GM21786 (cell line): ENCODE results near the gene MED1.
"Not testable (repeated sequence)": the region's sequence is repeated elsewhere in the genome, so short reads cannot be mapped to it uniquely, and the experiment has no call there.

Experiments used
- ATAC-seq: cut with Tn5 transposase; IDR thresholded peaks from one replicate; pipeline ENCODE4 v1.9.1; 2021; ENCODE audit not compliant: unreplicated experiment

Gene MED1

GRCh38 chr17:39450847-39451581, at the start of gene MED1:
Gene MED1 (minus strand): TSS chr17:39451263. CDS start chr17:39451062, 201 bp downstream.
- peak; percentile 85 for ATAC-seq

DNA sequence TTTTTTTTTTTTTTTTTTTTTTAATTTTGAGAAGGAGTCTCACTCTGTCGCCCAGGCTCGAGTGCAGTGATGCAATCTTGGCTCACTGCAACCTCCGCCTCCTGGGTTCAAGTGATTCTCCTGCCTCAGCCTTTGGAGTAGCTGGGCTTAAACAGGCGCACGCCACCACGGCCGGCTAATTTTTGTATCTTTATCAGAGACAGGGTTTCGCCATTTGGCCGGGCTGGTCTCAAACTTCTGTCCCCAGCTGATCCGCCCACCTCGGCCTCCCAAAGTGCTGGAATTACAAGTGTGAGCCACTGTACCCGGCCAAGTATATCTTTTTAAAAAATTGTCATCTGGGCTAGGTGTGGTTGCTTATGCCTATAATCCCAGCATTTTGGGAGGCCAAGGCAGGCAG, 45.9 kb upstream of the MED1 start:
- ATAC-seq: not testable (repeated sequence)

GRCh38 chr17:39487946-39488345, 36.9 kb upstream of the MED1 start:
- ATAC-seq: no peak

DNA sequence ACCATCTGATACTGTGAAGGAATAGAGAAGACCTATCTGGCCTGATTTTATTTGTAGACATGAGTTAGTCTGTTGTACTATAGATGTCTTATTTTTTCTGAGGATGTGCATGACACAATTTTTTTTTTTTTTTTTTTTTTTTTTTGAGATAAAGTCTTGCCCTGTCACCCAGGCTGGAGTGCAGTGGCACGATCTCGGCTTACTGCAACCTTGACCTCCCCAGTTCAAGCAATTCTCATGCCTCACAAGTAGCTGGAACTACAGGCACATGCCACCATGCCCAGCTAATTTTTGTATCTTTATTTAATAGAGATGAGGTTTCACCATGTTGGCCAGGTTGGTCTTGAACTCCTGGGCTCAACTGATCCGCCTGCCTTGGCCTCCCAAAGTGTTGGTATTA, 36.4 kb upstream of the MED1 start:
- not testable (repeated sequence) for ATAC-seq

GRCh38 chr17:39486242-39486641, 35.2 kb upstream of the MED1 start:
- ATAC-seq: no peak

GRCh38 chr17:39485555-39485954, 34.5 kb upstream of the MED1 start:
- ATAC-seq: no peak

GRCh38 chr17:39484178-39484577, 33.1 kb upstream of the MED1 start:
- no peak for ATAC-seq

GRCh38 chr17:39483506-39483905, 32.4 kb upstream of the MED1 start:
- no peak for ATAC-seq

DNA sequence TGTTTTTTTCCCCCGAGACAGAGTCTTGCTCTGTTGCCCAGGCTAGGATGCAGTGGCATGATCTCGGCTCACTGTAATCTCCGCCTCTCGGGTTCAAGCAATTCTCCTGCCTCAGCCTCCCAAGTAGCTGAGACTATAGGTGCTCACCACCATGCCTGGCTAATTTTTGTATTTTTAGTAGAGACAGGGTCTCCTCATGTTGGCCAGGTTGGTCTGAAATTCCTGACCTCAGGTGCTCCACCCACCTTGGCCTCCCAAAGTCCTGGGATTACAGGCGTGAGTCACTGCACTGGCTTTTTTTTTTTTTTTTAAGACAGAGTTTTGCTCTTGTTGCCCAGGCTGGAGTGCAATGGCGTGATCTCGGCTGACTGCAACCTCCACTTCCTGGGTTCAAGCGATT, 28.6 kb upstream of the MED1 start:
- not testable (repeated sequence) for ATAC-seq

- no peak for ATAC-seq
These were observed 22.2 kb upstream of the MED1 start for GRCh38 chr17:39473310-39473709.

GRCh38 chr17:39468610-39469009, 17.5 kb upstream of the MED1 start:
- not testable (repeated sequence) for ATAC-seq

GRCh38 chr17:39464639-39465181, 13.6 kb upstream of the MED1 start:
- ATAC-seq: not testable (repeated sequence)

GRCh38 chr17:39462631-39463375, 11.7 kb upstream of the MED1 start:
- no peak for ATAC-seq

DNA sequence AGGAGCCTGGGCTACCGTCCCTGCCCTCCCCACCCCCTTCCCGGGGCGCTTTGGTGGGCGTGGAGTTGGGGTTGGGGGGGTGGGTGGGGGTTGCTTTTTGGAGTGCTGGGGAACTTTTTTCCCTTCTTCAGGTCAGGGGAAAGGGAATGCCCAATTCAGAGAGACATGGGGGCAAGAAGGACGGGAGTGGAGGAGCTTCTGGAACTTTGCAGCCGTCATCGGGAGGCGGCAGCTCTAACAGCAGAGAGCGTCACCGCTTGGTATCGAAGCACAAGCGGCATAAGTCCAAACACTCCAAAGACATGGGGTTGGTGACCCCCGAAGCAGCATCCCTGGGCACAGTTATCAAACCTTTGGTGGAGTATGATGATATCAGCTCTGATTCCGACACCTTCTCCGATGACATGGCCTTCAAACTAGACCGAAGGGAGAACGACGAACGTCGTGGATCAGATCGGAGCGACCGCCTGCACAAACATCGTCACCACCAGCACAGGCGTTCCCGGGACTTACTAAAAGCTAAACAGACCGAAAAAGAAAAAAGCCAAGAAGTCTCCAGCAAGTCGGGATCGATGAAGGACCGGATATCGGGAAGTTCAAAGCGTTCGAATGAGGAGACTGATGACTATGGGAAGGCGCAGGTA, 11.0 kb upstream of the MED1 start:
- ATAC-seq: no peak

DNA sequence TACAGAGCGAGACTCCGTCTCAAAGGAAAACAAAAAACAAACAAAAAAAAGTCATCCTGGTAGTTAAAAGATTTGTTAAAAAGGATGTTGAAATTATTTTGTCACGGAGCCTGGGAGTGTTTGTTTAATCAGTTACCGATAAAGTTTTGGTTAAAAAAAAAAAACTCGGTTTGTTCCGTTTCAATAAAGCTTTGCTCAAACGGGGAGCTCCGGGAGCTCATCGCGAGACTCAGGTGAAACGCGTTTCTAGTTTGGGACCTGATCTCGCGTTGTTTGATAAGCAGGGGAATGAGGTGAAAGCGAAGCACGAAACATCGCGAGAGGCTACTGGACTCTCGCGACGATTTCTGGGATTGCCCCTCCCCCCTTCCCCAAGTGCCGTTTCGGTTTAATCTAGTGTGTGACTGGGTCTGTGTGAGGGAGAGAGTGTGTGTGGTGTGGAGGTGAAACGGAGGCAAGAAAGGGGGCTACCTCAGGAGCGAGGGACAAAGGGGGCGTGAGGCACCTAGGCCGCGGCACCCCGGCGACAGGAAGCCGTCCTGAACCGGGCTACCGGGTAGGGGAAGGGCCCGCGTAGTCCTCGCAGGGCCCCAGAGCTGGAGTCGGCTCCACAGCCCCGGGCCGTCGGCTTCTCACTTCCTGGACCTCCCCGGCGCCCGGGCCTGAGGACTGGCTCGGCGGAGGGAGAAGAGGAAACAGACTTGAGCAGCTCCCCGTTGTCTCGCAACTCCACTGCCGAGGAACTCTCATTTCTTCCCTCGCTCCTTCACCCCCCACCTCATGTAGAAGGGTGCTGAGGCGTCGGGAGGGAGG, 10.3 kb upstream of the MED1 start, which contains the start of gene CDK12:
Gene CDK12, plus strand, starts transcription at position 374 of the 813 bp plus-strand sequence. CDS start 586 bp downstream, outside the sequence.
- peak; percentile 72 for ATAC-seq

DNA sequence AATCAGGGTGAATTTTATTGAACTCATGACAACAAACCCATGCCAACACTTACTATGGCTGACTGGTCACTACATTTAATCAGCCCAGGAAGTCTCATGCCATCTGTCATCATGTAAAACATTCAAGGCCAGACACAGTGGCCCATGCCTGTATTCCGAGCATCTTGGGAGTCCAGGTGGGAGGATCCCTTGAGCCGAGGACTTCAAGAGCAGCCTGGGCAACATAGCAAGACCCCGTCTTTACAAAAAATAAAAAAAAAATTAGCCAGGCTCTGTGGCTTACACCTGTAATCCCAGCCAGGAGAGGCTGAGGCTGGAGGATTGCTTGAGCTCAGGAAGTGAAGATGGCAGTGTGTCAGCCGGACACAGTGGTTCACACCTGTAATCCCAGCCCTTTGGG, 4.9 kb upstream of the MED1 start:
- ATAC-seq: no peak

- ATAC-seq: no peak
These were observed 1.0 kb downstream of the MED1 start for GRCh38 chr17:39450051-39450450.

DNA sequence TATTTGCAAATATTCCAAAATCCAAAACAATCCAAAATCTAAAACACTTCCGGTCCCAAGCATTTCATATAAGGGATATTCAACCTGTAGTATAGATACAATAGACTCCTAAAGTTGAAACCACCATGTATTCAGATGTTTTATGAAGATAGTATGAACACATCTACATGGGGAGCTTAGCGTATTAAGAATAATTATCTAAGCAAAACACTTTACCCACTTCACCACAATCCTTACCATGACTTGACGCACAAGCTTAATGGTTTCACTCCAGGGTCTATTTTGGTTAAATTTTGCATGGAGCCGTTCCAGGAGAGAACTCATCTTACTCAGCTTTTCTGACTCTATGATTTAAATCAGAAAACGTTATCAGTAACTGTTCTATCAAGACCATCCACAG, 3.5 kb downstream of the MED1 start:
- ATAC-seq: no peak

- ATAC-seq: no peak
These were observed 7.7 kb downstream of the MED1 start for GRCh38 chr17:39443326-39443725.

DNA sequence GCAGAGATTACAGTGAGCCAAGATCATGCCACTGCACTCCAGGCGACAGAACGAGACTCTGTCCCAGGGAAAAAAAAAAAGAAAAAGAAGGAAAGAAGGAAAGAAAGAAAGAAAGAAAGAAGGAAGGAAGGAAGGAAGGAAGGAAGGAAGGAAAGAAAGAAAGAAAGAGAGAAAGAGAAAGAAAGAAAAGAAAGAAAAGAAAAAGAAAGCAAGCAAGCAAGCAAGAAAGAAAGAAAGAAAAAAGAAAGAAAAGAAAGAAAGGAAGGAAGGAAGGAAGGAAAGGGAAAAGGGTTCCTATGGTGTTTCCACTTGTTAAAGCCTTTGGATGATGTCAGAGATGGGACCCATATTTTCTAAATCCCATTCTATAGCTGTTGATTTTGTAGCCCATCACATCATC, 11.2 kb downstream of the MED1 start:
- not testable (repeated sequence) for ATAC-seq

- ATAC-seq: no peak
These were observed 21.5 kb downstream of the MED1 start for GRCh38 chr17:39429600-39429999.
